Renal pelvis (tissue), 4 donors: ENCODE measurements around the gene HEY2. TPM values are rescaled to one million over a fixed set of nuclear protein-coding genes. Genes with fewer than 3 reads are reported as not detected.
"Not testable (repeated sequence)": the region's sequence is repeated elsewhere in the genome, so short reads cannot be mapped to it uniquely, and the experiment has no call there.

ENCODE experiments used
- DNase-seq: peaks from one replicate; pipeline ENCODE4 v3.0.0-alpha.2; 2013
- polyA plus RNA-seq, 3 donors: library from polyadenylated mRNA; unstranded; fragments of 120-200 nt; gene quantifications; one replicate each; pipeline ENCODE4 v1.2.1, GENCODE V29; 2013; ENCODE audit not compliant: insufficient read length in 3 of 3

HEY2 gene
- polyA plus RNA-seq, 3 donors: 6.4 to 7.2 (median 7.2) TPM

GRCh38 chr6:125793280-125793679 lies 43.8 kb downstream of the HEY2 start:
- no peak for DNase-seq

- no peak for DNase-seq
Observed at GRCh38 chr6:125793863-125794262, 44.4 kb downstream of the HEY2 start.

DNA sequence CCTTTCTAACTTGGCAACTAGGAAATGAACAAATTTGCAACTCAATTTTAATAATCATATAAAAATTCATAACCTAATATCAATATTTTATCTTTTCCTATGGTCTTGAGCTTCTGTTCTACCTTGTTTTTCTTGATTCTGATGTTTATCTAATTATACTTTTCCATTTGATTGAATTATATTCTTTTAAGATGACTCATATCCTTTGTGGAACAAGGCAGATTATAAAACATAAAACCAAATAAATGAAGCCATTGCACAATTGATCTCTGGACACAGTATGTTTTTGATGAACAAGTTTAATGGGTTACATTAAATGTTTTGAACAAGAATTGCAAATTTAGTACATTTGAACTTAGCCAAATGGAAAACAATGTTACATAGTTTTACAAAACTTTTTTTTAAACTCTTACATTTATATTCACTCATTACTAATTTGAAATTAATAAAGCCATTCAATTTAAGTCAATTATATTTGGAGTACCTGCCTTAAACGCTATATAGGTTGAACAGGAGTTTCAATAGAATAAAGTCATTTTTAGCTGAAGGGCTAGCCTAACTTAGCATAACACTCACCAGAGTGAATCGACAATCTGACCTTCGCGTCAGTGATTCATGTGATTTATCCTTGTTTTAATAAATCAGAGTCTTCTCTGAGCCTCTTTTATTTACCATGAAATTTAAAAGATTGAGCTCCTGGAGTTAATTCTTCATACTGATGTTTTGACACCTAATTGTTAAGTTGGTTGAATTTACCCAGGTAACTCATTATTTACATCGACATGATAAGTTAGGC lies 45.1 kb downstream of the HEY2 start:
- DNase-seq: no peak

DNA sequence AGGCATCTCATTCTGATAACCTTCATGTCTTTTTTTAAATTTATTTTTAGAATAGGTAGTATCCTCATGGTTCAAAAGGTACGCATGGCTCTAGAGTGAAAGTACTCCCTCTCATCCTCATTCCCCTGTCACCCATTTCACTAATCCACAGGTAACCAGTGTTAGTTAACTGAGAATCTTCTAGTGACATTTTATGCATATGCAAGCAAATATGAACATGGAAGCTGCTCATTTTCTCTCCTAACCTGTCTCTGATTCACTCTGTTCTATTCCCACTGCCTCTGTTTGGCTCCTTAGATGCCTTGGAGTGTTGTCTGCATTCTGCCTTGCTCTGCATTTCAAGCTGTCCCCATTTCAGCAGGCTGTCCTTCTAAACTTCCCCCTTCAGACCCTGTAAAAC lies 45.9 kb downstream of the HEY2 start:
- DNase-seq: no peak

- DNase-seq: no peak
Observed at GRCh38 chr6:125797120-125797885, 47.9 kb downstream of the HEY2 start.

GRCh38 chr6:125797886-125798444 lies 48.5 kb downstream of the HEY2 start:
- no peak for DNase-seq

- no peak for DNase-seq
Observed at GRCh38 chr6:125798734-125799508, 49.5 kb downstream of the HEY2 start.

GRCh38 chr6:125802383-125802782 lies 53.0 kb downstream of the HEY2 start:
- no peak for DNase-seq

- no peak for DNase-seq
Observed at GRCh38 chr6:125802943-125803377, 53.5 kb downstream of the HEY2 start.

GRCh38 chr6:125804264-125804663 lies 54.8 kb downstream of the HEY2 start:
- DNase-seq: no peak

DNA sequence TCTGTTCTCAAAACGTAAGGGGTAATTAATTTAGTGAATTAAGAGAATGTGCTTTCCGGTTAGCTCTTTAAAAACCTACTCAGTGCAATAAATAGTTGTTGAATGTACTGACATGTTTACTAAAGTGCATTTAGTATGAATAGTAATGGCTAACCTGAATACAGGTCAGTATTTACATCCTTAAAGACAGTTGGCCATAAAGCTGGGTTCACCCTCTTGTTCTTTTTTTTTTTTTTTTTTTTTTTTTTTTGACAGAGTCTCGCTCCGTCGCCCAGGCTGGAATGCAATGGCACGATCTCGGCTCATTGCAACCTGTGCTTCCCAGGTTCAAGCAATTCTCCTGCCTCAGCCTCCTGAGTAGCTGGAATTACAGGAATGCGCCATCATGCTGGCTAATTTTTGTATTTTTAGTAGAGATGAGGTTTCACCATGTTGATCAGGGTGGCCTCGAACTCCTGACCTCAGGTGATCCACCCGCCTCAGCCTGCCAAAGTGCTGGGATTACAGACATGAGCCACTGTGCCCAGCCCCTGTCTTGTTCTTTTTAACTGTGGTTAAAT lies 55.5 kb downstream of the HEY2 start:
- not testable (repeated sequence) for DNase-seq

DNA sequence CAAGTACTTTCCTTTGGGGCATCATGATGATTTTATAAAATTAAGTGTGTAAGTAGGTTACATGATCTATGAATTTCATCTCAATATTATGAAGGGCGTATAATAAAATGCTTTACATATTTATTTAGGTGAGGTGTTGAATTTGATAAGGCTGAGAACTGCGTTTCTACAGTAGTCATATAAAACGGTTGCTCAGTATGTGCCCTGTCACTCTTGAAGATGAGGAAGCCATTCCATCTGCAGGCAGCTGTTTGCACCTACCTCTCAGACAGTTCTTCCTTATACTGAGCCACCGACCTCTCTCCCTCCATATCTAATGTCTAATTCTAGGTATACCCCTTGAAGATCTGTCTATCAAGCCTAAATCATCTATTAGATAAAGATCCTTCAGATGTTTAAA lies 57.4 kb downstream of the HEY2 start:
- no peak for DNase-seq

DNA sequence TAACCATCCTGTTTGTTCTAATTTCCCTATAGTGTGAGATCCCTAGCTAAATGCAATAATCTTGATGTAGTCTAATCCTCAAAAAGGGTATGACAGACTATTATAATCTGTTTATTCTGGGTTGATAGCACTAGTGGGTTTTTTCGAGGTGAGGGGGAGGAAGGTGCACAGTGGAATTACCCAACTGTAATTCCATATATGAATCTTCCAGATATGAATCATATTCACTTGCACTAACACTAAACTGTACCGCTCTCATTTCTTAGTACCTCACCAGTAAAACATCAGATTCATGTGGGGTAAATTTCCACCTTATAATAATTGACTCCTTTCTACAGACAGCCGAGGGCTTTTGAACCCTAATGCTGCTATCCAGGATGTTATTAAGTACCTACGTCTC lies 57.9 kb downstream of the HEY2 start:
- DNase-seq: no peak

DNA sequence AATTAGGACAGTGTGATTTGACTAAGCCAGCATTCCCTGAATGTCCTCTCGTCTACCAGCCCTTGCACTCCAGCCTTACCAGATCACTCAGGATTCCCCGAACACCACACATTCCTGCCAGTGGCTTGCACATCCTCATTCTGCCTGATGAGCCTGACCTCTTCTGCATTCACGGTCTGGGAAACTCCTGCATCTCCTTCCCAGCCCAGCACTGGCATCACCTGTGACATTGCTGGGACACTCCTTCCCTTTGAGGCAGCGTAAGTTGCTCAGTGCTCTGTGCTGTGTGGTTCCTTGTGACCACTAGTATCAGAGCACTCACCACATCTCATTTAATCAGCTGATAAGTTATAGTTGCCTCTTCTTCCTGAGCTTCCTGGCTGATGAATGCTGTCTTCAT lies 58.6 kb downstream of the HEY2 start:
- no peak for DNase-seq

- DNase-seq: no peak
Observed at GRCh38 chr6:125808591-125808990, 59.2 kb downstream of the HEY2 start.

DNA sequence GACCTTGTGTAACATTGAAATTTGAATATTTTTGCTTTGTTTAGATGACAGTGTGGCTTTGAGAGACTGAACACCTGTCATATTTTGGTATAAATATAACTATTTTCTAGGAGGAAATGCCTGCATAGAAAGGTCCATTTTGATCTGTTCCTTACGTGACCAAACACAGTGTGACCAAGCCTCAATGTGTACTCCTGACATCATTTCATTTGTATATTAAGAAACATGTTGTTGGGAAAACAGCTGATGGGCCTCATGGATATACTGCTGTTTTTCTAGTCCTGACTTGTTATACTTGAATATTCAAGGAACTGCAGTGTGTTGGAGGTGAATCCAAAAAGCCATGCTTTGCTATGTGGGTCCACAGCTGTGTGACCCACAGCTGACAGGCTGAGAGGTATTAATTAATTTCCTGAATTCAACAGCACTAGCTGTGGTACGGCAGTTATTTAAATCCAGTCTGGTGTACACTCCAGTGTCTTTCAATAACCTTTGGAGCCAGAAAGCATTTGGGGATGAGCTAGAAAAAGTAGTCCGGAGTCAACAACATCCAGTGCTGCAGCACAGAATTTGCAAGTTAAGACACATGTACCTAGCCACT lies 60.2 kb downstream of the HEY2 start:
- no peak for DNase-seq

- peak; percentile 76 for DNase-seq
Observed at GRCh38 chr6:125810445-125810844, 61.0 kb downstream of the HEY2 start.
